Subcutaneous adipose tissue (tissue), 4 donors: ENCODE results near the gene CRY2. TPM values are rescaled to one million over a fixed set of nuclear protein-coding genes. Genes with fewer than 3 reads are reported as not detected.

ENCODE experiments used
- total RNA-seq, 4 donors: library from RNA; depleted of rRNA; stranded (reverse); fragments of >200 nt; gene quantifications; one replicate each; pipeline ENCODE4 v1.1.0, GENCODE V29; 2016
- TF ChIP-seq, protein P1 (sequence below): fragments of 450-650 bp; IDR thresholded peaks from one replicate; pipeline ENCODE4 v1.5.1; 2016; ENCODE audit warnings: low read depth, mild to moderate bottlenecking, control low read depth, antibody characterized with exemption, moderate library complexity

The CRY2 gene
- total RNA-seq, 4 donors from 2014 or later, result 28.0 to 84.2 (median 39.4) TPM

DNA sequence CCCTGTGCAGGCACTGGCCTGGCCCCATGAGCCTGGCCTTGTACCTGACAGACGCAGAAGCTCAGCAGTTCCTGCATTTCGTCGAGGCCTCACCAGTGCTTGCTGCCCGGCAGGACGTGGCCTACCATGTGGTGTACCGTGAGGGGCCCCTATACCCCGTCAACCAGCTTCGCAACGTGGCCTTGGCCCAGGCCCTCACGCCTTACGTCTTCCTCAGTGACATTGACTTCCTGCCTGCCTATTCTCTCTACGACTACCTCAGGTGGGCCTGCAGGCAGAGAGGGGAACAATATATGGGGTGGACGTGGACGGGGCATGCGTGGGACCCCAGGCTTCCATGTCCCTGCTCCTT lies 80.0 kb downstream of the CRY2 start:
- TF ChIP-seq, protein P1, sequence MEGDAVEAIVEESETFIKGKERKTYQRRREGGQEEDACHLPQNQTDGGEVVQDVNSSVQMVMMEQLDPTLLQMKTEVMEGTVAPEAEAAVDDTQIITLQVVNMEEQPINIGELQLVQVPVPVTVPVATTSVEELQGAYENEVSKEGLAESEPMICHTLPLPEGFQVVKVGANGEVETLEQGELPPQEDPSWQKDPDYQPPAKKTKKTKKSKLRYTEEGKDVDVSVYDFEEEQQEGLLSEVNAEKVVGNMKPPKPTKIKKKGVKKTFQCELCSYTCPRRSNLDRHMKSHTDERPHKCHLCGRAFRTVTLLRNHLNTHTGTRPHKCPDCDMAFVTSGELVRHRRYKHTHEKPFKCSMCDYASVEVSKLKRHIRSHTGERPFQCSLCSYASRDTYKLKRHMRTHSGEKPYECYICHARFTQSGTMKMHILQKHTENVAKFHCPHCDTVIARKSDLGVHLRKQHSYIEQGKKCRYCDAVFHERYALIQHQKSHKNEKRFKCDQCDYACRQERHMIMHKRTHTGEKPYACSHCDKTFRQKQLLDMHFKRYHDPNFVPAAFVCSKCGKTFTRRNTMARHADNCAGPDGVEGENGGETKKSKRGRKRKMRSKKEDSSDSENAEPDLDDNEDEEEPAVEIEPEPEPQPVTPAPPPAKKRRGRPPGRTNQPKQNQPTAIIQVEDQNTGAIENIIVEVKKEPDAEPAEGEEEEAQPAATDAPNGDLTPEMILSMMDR, result no peak

GRCh38 chr11:45927684-45928413 lies 80.6 kb downstream of the CRY2 start:
- TF ChIP-seq, protein P1, result no peak

GRCh38 chr11:45928535-45929215 lies 81.4 kb downstream of the CRY2 start:
- TF ChIP-seq, protein P1, result no peak

DNA sequence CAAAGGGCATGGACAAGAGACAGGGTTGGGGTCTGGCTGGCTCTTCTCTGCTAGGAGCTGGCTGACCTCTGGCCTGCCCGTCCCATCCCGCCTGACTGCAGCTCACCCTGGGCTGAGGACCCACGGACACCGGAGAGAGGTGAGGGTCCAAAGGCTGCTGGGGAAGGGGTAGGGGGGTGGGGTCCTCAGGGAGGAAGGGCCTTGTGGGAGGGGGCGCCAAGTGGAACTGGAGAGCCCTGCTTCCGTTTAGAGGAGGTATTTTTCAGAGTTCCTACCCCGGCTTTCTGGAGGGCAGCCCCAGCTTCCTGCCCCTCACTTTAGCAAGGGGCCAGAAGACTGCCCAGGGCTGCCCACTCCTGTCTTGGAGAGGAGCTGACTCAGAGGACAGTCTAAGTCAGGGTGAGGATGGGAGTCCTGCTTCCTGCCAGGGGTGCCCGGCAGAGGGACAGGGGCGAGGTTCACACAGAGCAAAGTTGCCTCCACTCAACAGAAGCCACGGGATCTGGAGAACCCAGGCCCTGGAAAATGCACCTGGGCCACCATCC lies 82.3 kb downstream of the CRY2 start:
- TF ChIP-seq, protein P1, result no peak

DNA sequence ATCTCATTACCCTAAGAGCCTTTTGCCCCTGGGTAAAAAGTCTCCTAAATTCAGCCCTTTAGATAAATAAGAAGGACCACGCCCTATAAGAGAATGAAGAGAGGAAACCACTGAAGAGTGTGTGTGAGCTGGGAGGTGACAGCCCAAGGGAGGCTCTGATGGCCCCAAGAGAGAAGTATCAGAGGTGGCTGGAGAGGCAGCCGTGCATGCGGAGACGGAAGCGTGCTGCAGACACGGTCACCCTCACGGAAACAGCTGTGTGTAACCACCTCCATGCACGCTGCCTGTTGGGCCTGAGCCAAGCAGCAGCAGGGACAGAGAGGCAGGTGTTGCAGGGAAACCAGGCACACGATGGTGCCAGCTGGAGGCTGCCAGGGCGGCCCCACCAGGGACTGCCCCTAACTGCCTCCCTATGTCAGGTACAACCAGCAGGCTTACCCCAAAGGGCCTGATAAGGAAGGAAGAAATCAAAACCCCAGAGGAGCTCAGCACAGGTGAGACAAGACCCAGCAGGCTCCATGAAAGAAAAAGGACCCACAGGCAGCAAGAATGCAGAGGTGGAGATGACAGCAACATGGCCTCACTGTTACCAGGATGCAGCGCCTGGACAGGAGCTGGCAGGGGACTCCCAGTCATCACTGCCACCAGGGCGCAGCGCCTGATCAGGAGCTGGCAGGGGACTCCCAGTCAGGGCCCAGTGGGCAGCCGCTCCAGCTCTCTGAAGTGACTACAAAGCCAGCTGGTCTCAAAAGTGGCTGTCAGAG lies 82.9 kb downstream of the CRY2 start:
- TF ChIP-seq, protein P1, result no peak

DNA sequence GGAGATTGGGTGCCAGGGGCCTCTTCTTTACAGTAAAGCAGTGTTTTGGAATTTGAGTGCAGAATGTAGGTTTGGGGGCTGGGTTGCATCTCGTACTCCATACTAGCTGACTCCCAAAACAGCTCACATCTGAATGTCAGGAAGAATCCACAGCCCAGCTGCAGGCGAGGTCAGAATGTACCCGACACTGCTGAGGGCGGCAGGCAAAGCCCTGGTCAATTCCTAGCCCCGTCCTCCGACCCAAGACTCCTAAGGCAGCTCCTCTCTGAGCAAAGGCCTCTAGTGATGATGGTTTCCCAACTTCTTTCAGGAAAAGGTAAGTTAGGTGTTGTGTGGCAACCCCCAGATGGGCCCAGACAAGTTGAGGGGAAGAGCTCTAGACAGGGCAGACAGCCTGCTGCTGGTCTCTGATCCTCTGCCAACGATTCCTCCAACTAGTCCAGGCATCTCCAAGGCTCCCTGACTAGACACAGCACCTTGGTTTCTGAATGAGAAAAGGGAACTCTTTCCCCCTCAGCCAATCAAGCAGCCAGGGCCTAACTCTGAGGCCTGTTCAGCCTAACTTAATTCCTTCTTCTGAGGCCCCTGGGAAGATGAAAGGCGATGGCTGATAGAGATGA lies 83.8 kb downstream of the CRY2 start:
- TF ChIP-seq, protein P1, result no peak

DNA sequence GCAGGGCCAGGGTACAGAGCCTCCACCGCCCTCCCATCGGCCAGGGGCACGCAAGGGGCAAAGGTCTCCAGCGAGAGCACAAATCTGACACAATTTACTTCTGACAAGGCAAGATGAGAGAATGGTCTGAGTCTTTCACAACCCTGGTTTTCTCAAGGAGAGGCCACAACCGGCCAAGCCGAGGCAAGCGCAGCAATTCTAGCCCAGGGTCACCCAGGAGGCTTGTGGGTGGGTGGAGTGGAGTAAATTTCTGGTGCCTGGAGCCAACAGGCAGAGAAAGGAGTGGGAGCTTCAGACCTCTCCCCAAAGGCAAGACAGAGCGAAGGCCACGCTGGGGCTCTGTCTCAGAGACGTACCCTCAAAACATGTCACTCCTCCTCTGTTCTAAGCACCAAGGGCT lies 84.5 kb downstream of the CRY2 start:
- TF ChIP-seq, protein P1, result no peak
